Measurements from ENCODE around the gene COBL.

COBL gene

DNA sequence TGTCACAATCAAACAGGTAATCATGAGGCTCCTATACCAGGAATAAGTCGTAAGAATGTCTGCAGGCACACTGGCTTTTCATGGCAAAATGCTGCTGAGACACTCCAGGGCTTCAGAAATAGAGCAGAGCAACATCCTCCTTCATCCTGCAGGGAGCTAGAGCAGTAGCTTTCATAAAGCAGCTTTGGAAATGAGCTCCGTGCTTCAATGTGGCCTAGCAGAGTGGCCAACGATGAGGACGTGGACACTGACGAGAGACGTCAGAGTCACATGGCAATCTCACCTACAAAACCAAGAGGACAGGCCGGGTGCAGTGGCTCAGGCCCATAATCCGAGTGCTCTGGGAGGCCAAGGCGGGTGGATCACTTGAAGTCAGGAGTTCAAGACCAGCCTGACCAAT lies 9.8 kb downstream of the COBL start:
- DNase-seq: no peak

DNA sequence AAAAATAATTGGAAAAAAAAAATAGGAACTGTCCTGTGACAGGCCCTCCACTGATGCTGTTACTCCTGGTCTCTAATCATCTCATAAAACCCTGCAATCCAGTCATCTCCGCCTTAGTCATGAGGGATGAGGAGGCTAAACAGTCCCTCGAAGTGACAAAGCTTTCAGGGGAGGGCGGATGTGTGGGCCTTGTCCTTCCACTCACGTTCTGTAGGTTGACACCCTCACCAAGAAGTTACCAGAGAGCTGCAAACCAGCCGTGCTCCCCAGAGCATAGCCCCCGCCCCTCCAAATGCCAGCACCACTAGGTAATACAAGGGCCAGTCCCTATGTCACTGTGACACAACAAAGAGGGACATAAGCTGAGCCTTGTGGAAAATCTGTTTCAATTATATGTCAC lies 11.9 kb downstream of the COBL start:
- DNase-seq: no peak

DNA sequence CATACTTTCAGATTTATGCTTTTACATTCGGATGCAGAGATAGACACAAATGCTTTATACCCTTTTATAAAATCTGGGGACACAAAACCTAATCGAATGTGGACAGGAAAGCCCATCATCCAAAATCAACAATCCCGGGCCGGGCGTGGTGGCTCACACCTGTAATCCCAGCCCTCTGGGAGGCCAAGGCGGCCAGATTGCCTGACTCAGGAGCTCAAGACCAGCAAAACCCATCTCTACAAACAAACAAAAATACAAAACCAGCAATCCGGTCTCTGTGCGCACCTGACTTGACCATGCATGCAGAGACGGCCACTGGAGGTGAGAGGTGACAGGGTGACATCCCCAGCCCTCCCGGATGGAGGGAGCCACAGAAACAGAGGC lies 13.5 kb downstream of the COBL start:
- DNase-seq: no peak

DNA sequence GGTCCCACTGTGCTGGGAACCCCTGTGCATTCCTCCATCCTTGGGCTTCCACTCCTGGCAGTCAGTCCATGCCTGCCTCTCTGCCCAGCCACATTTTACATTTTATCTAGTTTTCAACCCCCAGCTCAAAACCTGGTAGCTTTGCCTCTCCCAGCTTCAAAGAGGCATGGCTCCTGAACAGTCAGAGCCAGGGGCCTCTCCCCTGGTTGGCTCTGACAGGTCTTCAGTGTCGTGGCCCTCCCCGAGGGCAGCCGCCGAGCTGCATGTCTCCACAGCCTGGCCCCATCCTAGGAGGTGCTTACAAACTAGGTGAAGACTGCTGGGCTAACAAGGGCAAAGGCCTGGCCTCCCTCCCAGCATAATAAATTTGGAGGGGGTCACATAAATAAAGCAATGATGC lies 14.8 kb downstream of the COBL start:
- no peak for DNase-seq

DNA sequence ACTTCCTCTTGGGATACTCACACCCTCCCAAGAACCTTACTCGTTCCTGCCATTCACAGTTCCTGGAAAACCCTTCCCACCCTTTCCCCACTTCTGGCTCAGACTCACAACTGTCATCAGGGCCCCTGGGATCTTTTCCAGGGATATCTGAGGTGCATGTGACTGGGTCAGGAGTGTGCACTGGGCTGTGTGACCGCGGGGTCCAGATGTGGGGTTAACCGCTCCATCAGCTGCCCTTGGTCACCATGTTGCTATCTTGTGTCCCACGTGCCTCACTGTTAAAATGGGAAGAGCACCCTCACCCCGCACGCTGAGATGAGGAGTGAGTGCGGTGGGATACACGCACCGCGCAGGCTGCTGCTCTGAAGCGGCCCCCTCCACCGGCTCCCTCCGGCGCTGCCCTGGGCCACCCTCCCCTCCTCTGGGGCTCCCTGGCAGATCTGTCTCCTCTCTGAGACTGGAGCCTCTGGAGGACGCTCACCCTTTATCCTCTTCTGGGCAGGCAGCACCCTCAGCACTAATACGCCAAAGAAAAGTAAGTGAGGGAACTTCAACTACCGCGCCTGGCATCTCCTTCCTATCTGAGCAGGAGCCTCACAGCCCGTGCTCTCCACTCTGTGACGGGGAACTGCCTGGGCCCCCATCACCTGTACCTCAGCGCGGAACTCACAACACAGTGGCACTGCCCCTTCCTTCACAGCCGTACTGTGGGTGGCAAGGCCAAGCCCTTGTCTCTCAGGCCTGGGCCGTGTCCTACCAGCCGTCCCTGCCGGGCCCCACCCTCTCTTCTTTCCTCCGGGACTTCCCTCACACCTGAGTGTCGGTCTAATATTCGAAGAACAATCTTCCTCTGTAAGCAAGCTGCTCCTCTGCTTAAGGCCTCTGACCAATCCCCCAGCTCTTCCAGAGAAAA lies 15.6 kb downstream of the COBL start:
- no peak for DNase-seq

DNA sequence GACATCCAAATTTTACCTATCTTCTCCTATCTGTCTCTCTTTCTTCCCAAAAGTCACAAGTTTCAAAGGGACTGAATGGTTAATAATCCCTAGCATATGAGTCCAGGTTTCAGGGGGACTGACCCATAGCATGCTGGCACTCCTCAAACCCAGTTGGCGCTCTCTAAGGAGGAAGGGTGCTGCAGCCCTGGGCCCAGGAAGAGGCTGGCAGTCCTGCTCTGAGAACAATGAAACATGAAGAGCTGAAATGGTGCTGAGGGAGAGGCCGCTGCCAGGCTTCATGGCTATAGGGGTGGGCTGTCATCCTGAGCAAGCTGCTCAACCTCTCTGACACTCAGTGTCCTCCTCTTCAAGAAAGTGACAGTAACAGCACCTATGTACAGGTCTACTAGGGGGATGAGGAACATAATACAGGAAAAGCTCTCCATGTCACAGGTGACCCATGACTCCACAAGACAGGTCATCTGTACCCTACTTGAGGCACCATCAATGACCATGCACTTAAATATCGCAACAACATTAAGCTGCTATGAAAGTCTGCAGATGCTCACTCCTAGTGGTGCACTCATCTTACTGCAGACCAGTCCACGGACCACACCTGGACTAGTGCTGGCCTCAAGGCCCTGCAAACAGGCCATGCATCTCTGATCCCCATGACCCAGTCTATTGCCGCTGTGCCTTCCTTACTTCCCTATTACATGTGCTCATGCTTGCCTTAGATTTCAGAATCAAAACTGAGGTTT lies 17.0 kb downstream of the COBL start:
- no peak for DNase-seq

DNA sequence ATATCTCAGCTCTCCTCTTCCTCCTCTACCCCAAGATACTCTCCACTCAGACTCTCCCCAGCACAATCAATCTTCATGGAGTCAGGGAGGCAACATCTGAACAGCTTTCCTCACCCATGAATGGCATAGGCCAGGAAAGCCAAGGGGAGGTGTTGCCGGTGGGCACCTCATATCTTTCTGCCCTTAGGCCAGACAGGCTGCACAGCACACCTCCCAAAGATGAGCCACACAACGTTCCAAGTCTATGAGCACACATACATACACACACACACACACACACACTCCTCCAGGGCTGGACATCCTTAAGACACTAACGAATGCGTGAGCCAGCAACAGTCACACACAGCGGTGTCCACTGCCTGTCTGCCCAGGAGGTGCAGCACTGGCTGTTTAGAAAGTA lies 17.7 kb downstream of the COBL start:
- DNase-seq: no peak

DNA sequence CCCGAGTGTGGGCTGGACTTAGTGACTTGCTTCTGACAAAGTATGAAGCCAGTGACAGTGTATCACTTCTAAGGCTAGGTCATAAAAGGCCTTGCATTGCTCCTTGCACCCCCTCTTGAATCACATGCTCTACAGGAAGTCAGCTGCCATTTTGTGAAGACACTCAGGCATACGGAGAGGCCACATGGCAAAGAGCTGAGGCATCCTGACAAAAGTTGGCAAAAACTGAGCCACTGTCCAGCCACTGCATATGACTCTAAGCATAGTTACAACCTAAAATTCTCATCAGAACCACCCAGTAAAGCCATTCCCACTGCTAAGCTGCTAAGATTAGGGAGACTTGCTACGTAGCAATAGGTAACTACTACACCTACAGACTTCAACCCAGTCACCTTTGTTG lies 18.6 kb downstream of the COBL start:
- DNase-seq: no peak

DNA sequence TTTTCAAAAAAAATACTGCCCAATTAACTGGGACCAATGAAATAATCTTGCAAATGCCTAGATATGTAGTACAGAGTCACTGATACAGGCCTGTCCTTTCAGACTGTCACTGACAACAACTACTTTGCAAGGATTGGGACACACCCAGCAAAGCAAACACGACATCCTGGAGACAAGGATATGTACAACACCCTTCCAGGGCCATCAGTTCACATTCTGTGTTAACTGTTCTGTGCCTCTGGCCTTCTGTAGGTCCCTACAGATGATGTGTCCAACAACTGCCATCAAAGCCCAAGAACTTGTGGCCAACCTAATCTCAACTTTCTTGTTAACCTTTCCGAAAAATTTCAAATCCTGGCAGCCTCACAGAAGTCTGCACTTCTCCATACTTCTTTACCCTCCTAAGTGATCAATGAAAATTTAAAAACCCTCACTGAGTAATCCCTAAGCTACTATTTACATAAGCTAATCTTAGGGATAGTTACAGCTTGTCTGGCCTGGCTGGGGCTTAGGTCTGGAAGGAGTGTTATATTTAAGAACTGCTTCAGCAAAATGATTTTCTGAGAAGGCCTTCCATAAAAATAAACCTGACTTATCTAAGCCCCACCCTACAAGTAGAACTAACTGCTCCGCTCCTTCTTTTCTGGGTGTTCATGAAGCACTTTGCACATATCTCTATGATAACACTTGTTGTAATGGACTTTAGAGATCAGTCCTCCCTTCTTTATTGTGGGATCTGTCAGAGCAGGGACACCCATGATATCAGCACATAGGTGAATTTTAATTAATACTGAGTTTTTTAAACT lies 21.0 kb downstream of the COBL start:
- no peak for DNase-seq

DNA sequence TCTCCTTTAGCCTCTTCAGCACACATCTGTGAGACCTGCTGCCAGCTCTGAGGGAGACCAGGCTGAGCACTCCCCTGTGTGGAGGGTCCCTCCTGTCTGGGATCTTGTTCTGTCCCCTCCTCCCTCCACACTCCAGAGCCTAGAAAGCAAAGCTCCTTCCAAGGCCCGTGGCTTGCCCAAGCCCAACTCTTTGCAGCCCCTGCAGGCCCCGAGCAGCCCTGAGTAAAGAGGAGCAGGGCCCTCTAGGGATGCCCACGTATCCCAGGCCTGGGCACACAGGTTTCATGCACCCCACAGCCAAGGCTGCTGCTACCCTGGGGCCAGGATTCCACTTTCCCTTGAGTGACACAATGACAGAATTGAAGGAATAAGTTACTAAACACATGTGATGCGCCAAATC lies 24.0 kb downstream of the COBL start:
- DNase-seq: no peak

DNA sequence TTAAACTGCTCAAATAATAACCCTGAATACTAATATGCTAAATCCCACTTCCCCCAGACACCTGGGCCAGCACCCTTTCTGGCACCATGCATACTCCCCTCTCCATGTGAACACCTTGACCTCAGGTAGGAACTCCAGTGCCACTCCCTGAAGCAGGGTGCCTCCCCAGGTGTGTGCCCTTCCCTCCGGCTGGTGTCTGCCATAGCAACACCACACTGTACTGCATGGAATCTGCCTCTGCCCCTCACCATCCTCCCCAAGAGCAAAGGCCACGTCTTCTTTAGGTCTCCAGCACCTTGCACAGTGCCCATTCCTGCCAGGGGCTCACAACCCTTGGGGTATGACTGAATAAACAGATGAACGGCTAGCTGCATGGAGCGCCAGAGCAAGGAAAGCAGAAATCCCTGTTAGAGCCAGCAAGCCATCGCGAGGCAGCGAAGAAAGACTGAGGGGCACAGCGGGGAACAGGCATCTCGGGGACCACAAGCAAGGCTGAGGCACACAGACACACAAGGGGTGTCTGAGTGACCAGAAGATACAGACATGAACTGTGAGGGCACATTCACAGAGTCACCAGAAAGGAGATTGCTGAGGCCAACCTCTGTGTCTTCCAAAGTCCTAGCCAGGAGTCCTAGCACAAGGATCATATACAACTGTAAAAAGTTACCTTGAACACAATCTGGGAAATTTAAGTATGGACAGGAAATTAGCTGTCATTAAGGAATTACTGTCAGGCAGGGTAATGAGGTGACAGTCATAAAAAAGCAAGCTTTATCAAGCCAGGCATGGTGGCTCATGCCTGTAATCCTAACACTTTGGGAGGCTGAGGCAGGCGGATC lies 25.7 kb downstream of the COBL start:
- DNase-seq: no peak

DNA sequence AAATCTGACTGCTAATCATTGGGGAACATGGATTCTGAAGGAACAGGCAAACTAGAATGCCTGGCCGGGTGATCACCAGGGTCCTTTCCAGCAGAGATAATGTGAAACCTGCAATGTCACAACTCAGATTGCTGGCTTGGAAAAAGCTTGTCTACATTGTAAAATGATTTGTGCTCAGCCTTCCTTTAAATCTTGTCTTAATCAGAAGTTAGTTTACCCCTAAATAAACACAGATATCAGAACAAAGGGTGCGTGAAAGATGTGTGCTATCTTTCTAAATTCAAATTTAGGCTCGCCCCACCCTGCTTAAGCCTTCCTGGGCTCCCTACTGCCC lies 26.3 kb downstream of the COBL start:
- DNase-seq: no peak

DNA sequence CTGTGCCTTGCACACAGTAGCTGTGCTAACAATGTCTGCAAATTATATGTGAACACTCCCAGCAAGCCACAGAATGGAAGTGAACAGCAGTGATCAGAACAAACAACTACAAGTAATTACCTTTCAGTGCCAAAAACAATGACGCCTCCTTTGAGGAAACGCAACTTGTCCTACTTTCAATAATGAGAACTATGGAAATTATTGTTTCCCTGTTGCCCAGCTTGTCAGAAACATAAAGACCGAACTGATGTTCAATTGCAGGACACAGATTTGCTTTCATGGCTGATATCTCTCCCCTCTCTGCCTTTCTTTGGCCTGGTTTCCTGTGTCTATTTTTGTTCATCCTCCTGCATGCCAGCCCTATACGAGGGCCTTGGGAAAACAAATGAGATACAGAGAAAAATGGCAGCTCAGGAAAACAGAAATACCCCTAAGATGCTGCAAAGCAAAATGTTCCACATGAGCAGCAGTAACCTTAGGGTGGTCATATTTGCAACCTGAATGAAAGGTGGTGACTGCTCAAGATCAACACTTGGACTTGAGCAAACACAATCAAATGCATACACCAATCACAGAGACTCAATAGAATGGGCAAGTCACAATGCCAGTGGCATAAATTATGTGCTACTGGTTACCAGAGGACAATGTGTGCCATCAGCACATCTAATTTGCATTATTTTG lies 26.8 kb downstream of the COBL start:
- peak; percentile 82 for DNase-seq

DNA sequence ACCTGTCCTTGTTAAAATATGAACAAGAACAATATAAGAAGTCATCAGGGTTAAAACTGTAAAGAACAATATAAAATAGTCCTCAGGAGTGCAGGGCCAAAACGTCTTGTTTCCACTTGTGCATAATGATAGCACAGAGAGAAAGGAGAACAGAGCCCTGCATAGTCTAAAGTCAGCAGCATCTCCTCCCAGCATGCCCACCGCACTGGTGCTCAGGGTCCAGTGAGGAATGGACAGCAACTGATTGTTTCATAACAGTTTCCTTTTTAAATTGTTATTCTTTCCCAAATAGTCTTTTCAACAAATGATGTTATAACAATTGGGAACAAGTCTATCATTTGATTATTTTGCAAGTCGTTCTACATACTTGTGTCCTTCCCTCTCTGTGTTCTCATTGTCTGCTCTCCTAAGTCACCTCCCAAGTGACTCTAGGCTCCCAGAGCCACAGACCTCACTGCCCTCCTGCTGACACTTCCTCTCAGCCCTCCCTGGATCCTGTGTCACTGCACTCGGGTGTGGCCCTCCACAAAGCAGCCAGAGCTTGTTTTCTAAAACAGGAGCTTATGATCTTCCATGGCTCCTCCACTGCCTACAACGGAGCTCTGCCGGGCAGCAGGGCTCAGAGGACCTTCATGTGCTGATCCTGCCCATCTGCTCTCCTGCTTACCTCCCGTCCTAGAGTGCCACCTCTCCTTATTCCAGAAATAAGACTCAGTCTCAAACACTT lies 27.6 kb downstream of the COBL start:
- peak; percentile 65 for DNase-seq

DNA sequence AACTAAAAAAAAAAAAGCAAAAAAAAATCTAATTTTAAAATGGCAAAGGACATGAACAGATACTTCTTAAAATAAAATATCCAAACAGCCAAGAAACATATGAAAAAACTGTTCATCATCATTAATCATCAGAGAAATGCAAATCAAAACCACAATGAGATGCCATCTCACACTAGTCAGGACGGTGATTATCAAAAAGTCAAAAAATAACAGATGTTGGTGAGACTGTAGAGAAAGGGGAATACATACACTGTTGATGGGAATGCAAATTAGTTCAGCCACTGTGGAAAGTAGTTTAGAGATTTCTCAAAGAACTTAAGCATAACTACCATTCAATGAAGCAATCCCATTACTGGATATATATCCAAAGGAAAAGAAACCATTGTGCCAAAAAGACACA lies 30.2 kb downstream of the COBL start:
- no peak for DNase-seq

DNA sequence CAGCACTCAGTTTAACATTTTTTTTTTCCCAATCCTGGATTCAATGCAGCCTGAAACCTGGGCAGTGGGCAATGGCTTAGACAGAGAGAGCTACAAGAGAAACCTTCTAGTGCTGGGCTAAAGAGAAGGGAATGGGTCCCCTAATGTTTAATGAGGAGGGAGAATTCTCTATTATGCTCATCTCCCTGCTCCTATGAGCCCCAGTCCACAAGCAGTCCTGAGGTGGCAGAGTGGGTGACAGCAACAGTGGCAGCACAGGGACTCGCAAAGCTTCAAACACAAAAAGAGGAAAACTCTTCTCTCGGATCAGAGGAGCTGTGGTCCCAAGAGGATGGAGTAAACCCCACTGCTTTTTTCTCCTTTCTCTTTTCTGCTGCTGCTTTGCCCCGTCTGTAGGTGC lies 36.5 kb downstream of the COBL start:
- DNase-seq: no peak

DNA sequence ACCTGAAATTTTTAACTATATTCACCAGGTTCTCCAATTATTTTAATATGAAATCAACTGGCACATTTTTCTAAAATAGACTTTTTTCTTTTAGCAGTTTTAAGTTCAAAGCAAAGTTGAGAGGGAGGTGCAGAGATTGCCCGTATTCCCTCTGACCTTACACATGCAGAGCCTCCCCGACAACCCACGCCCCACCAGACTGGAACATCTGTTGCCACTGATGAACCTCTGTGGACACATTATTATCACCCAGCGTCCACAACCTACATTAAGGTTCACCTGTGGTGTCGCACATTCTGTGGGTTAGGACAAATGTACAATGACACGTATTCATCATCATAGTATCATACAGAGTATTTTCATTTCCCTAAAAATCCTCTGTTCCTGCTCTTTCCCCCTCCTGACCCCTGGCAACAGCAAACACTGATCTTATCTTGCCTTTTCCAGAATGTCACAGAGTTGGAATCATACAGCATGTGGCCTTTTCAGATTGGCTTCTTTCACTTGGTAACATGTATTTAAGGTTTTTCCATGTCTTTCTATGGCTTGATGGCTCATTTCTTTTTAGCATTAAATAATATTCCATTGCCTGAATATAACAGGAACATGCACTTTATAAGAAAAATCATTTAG lies 37.1 kb downstream of the COBL start:
- DNase-seq: peak; percentile 21

DNA sequence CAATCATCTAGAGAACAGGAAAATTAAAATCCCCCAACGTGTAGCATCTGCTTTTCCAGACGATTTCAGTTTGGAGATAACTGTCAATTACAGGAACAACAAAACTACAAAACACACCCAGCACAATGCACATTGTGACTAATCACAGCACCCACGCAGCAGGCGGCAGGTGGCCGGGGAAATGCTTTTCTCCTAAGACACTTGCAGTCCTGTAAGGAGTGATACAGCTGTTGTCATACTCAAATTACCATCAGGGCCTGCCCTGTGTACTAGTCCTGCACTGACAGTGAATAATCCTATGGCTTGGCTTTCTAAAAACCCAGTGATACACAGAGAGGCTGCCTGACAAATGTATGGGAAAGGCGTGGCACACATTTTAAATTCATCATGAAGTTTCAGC lies 37.8 kb downstream of the COBL start:
- DNase-seq: peak; percentile 62

DNA sequence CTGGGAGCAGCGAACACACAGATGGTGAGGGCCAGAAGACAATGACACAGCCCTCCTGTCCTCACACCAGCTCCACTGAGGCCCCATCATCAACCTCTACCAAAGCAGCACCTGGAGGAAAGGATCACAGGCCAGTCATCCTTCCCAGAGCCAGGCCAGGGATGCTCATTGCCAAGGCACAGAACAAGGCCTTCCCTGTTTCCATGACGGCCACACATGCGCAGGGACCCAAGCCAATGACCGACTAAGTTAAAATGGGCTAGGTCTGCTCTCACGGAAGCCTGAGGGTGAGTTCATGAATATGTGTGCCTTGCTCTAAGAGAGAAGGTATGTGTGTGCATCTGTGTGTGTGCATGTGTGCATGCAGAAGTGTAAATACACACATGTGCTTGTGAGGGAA lies 39.6 kb downstream of the COBL start:
- DNase-seq: peak; percentile 66

DNA sequence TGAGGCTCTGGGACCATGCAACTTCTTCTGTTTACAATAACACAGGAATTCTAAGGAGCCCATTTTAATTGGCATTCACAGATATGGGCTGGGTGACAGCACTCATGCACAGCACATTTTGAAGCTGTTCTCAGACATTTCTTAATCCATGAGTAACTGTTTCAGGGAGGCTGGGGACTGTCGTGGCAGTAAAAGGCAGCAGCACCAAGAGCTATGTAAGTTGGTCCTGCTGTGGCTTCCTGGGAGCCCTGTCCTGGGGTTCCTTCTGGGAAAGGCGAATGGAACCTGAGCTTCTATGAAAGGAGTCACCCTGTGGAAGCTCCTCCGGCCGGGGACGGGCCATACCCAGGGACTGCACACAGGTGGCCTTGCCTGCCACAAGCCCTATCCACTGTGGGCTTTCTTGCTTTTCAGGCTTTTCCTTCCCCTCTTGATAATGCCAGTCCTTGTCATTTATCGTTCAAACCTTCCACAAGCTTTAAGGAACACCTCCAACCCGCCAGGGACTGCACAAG lies 40.5 kb downstream of the COBL start:
- no peak for DNase-seq

DNA sequence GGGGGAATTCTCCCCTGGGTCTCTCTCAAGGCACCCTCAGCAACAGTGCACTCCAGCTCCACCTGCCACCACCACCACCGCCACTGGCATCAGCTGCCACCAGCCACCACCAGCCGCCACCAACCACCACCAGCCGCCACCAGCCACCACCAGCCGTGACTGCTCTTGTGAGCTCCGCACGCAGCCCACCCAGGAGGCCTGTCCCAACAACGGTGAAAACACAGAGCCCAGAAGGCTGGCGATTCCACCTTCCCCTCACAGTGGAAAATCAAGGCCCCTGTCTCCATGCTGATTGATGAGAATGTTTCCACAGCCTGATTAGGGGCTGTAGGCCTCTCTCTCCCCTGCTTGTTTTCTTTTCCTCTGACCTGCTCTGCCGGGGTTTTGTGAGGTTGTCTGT lies 41.1 kb downstream of the COBL start:
- no peak for DNase-seq

Measured in NCI-H1092 treated with DMSO at 0.1 percent for 48 hours (cell line).